ENCODE results near the gene RBM4. TPM values are rescaled to one million over a fixed set of nuclear protein-coding genes. Genes with fewer than 3 reads are reported as not detected.

RBM4 gene
- total and polyA plus RNA-seq, 9 donors, result 64.0 to 177 (median 121) TPM

DNA sequence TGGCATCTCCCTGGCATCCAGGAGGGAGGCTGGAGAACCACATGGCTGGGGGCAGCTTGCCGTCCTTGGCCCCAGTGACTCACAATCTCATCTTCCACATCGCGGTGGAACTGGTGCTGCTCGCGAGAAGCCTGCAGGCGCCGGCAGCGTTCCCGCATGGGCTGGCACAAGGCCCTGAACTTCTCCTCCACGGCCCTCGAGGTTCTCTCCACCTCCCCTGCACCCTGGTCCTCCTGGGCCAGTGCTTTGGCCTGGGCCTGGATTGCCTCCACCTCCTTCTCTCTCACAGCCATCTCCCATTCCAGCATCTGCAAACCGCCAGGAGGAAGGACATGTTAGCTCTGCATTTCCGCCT, 55.5 kb downstream of the RBM4 start:
- no peaks in the 10 kb centered on the region for H3K36me3 ChIP-seq
- H3K27ac ChIP-seq, result no peak overlapping the region
- H3K4me3 ChIP-seq, result no peak overlapping the region
- DNase-seq, result no peak
- TF ChIP-seq POLR2A (IDR thresholded peaks at IDR 0.05) (no peak), EP300 (IDR thresholded peaks at IDR 0.05) (no peak)
- TF ChIP-seq, protein P1, sequence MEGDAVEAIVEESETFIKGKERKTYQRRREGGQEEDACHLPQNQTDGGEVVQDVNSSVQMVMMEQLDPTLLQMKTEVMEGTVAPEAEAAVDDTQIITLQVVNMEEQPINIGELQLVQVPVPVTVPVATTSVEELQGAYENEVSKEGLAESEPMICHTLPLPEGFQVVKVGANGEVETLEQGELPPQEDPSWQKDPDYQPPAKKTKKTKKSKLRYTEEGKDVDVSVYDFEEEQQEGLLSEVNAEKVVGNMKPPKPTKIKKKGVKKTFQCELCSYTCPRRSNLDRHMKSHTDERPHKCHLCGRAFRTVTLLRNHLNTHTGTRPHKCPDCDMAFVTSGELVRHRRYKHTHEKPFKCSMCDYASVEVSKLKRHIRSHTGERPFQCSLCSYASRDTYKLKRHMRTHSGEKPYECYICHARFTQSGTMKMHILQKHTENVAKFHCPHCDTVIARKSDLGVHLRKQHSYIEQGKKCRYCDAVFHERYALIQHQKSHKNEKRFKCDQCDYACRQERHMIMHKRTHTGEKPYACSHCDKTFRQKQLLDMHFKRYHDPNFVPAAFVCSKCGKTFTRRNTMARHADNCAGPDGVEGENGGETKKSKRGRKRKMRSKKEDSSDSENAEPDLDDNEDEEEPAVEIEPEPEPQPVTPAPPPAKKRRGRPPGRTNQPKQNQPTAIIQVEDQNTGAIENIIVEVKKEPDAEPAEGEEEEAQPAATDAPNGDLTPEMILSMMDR (IDR thresholded peaks at IDR 0.05), result no peak
- no peaks in the 10 kb centered on the region for H3K9me3 ChIP-seq
- H3K4me1 ChIP-seq (ENCODE audit: insufficient read depth), result no peaks in the 10 kb centered on the region
- WGBS, 3 donors, result 68 to 75% (median 70%) methylated on average over 13 of the region's 13 CpGs
- intact Hi-C loops (cut with DNase I), result loop anchor here in 3 of 4 donors (2.0 to 5.0 kb wide), 2 partner anchors 138 to 139 kb away; no protein-coding TSS in a partner anchor
- no peaks in the 10 kb centered on the region for H3K27me3 ChIP-seq

GRCh38 chr11:66694732-66695207, 56.3 kb downstream of the RBM4 start:
- peak; percentile 84 to 90 (median 85) for DNase-seq
- no peak overlapping the region for H3K4me3 ChIP-seq
- no peaks in the 10 kb centered on the region for H3K4me1 ChIP-seq (ENCODE audit: insufficient read depth)
- 16 to 20% (median 18%) methylated on average over 6 of the region's 6 CpGs for WGBS, 3 donors
- intact Hi-C loops (cut with DNase I), result loop anchor here (2.0 to 5.0 kb wide), 2 partner anchors 138 kb away; no protein-coding TSS in a partner anchor
- H3K27me3 ChIP-seq, result no peaks in the 10 kb centered on the region
- H3K27ac ChIP-seq, result no peak overlapping the region
- no peaks in the 10 kb centered on the region for H3K9me3 ChIP-seq
- no peak for TF ChIP-seq EP300 (IDR thresholded peaks at IDR 0.05)
- no peak for TF ChIP-seq POLR2A (IDR thresholded peaks at IDR 0.05)
- TF ChIP-seq, protein P1 (IDR thresholded peaks at IDR 0.05), result peak; percentile 84 to 89 (median 86)
- H3K36me3 ChIP-seq, result no peaks in the 10 kb centered on the region

Small RNA genes within 50 kb of the gene (small RNA-seq; reads per million reads assigned to genes)
- not detected for gene RNU4-39P

Other genes starting within 250 kb of the RBM4 start
- 1 to 10 TPM in 1 of 7 donors, under 1 TPM in 4, not detected in 2; 0.07 to 3.3 (median 0.36) TPM for gene NPAS4, start 217.7 kb upstream of the RBM4 start, total RNA-seq
- gene NPAS4, start 217.7 kb upstream of the RBM4 start, polyA plus RNA-seq, result under 1 TPM; 0.11 to 0.25 TPM
- gene MRPL11, start 199.9 kb upstream of the RBM4 start, total RNA-seq, result 10 to 100 TPM; 30.9 to 53.5 (median 44.1) TPM
- gene MRPL11, start 199.9 kb upstream of the RBM4 start, polyA plus RNA-seq, result 10 to 100 TPM; 38.9 to 41.4 TPM
- gene PELI3, start 171.8 kb upstream of the RBM4 start, total RNA-seq, result 10 to 100 TPM; 13.9 to 29.6 (median 21.7) TPM
- 10 to 100 TPM in 1 of 2 donors, 1 to 10 TPM in 1; 7.6 to 18.5 TPM for gene PELI3, start 171.8 kb upstream of the RBM4 start, polyA plus RNA-seq
- 10 to 100 TPM in 5 of 7 donors, 1 to 10 TPM in 2; 6.5 to 19.3 (median 13.1) TPM for gene DPP3, start 158.3 kb upstream of the RBM4 start, total RNA-seq
- 1 to 10 TPM; 8.2 TPM for gene DPP3, start 158.3 kb upstream of the RBM4 start, polyA plus RNA-seq
- 10 to 100 TPM; 54.7 to 78.3 (median 69.1) TPM for gene BBS1, start 128.1 kb upstream of the RBM4 start, total RNA-seq
- 10 to 100 TPM; 33.8 to 41.6 TPM for gene BBS1, start 128.1 kb upstream of the RBM4 start, polyA plus RNA-seq
- gene ZDHHC24, start 92.7 kb upstream of the RBM4 start, total RNA-seq, result 10 to 100 TPM in 2 of 7 donors, 1 to 10 TPM in 5; 5.1 to 14.5 (median 8.9) TPM
- gene ZDHHC24, start 92.7 kb upstream of the RBM4 start, polyA plus RNA-seq, result 1 to 10 TPM; 6.3 to 9.1 TPM
- gene ACTN3, start 91.8 kb upstream of the RBM4 start, total RNA-seq, result under 1 TPM in 5 of 7 donors, not detected in 2; 0.11 to 0.28 (median 0.25) TPM
- under 1 TPM in 1 of 2 donors, not detected in 1; 0.22 TPM for gene ACTN3, start 91.8 kb upstream of the RBM4 start, polyA plus RNA-seq
- gene CTSF, start 70.1 kb upstream of the RBM4 start, total RNA-seq, result 100 to 1,000 TPM in 5 of 7 donors, 10 to 100 TPM in 2; 52.6 to 188 (median 106) TPM
- gene CTSF, start 70.1 kb upstream of the RBM4 start, polyA plus RNA-seq, result 100 to 1,000 TPM; 177 to 222 TPM
- under 1 TPM; 0.33 to 0.60 (median 0.46) TPM for gene CCDC87, start 45.6 kb upstream of the RBM4 start, total RNA-seq
- under 1 TPM; 0.13 to 0.20 TPM for gene CCDC87, start 45.6 kb upstream of the RBM4 start, polyA plus RNA-seq
- gene CCS, start 45.5 kb upstream of the RBM4 start, total RNA-seq, result 10 to 100 TPM; 27.7 to 53.1 (median 49.1) TPM
- 10 to 100 TPM; 15.7 to 55.0 TPM for gene CCS, start 45.5 kb upstream of the RBM4 start, polyA plus RNA-seq
- gene RBM14, start 22.1 kb upstream of the RBM4 start, total RNA-seq, result 10 to 100 TPM; 36.5 to 89.6 (median 71.9) TPM
- gene RBM14, start 22.1 kb upstream of the RBM4 start, polyA plus RNA-seq, result 10 to 100 TPM; 28.9 to 35.4 TPM
- 10 to 100 TPM; 16.1 to 34.4 (median 27.6) TPM for gene RBM4B, start 39.2 kb downstream of the RBM4 start, total RNA-seq
- 10 to 100 TPM; 33.8 to 46.2 TPM for gene RBM4B, start 39.2 kb downstream of the RBM4 start, polyA plus RNA-seq
- 10 to 100 TPM in 3 of 7 donors, 1 to 10 TPM in 4; 1.5 to 26.9 (median 8.8) TPM for gene SPTBN2, start 90.5 kb downstream of the RBM4 start, total RNA-seq
- 1 to 10 TPM; 1.4 to 1.9 TPM for gene SPTBN2, start 90.5 kb downstream of the RBM4 start, polyA plus RNA-seq
- 10 to 100 TPM; 13.8 to 31.1 (median 18.2) TPM for gene RCE1, start 204.7 kb downstream of the RBM4 start, total RNA-seq
- gene RCE1, start 204.7 kb downstream of the RBM4 start, polyA plus RNA-seq, result 10 to 100 TPM in 1 of 2 donors, 1 to 10 TPM in 1; 7.0 to 14.6 TPM
- 10 to 100 TPM in 4 of 7 donors, 1 to 10 TPM in 3; 1.3 to 18.1 (median 10.6) TPM for gene LRFN4, start 218.4 kb downstream of the RBM4 start, total RNA-seq
- 1 to 10 TPM in 1 of 2 donors, not detected in 1; 7.9 TPM for gene LRFN4, start 218.4 kb downstream of the RBM4 start, polyA plus RNA-seq